SK-N-SH treated with all-trans-retinoic acid at 6 μM for 48 hours (cell line): Measurements from ENCODE around the gene LECT2.

Experiments
- ATAC-seq: fragments of 200-7000 bp; cut with Tn5 transposase; 3 replicates; pipeline ENCODE4 v1.9.1; 2020; ENCODE audit warnings: mild to moderate bottlenecking, moderate library complexity
- ARNTL ChIP-seq: fragments of 450-650 bp; formaldehyde crosslinking; IDR thresholded peaks from 2 replicates; pipeline ENCODE4 v1.5.0; 2020; ENCODE audit warnings: low read depth, mild to moderate bottlenecking, moderate library complexity, borderline replicate concordance
- CSDC2 ChIP-seq: fragments of 250-450 bp; sonication (Bioruptor Pico); IDR thresholded peaks from 2 replicates; pipeline ENCODE4 v1.5.0; 2020; ENCODE audit warnings: mild to moderate bottlenecking, moderate library complexity
- ESRRG ChIP-seq: fragments of 250-450 bp; sonication (Bioruptor Pico); IDR thresholded peaks from 2 replicates; pipeline ENCODE4 v1.6.1; 2021; ENCODE audit warnings: mild to moderate bottlenecking
- GLIS3 ChIP-seq: fragments of 250-450 bp; sonication (Bioruptor Pico); IDR thresholded peaks from 2 replicates; pipeline ENCODE4 v1.5.0; 2020; ENCODE audit warnings: mild to moderate bottlenecking, moderate library complexity
- ISL1 ChIP-seq: fragments of 250-450 bp; sonication (Bioruptor Pico); IDR thresholded peaks from 2 replicates; pipeline ENCODE4 v2.1.2; 2022; ENCODE audit warnings: mild to moderate bottlenecking, moderate library complexity
- OSR1 ChIP-seq: fragments of 250-450 bp; sonication (Bioruptor Pico); IDR thresholded peaks from 2 replicates; pipeline ENCODE4 v1.8.0; 2022; ENCODE audit warnings: moderate library complexity, mild to moderate bottlenecking, inconsistent platforms
- PPARA ChIP-seq: fragments of 250-450 bp; sonication (Bioruptor Pico); IDR thresholded peaks from 2 replicates; pipeline ENCODE4 v1.5.0; 2020; ENCODE audit warnings: mild to moderate bottlenecking, borderline replicate concordance
- RARB ChIP-seq: fragments of 250-450 bp; sonication (Bioruptor Pico); IDR thresholded peaks from 2 replicates; pipeline ENCODE4 v1.8.0; 2021; ENCODE audit warnings: mild to moderate bottlenecking, moderate library complexity
- SNAI2 ChIP-seq: fragments of 250-450 bp; sonication (Bioruptor Pico); IDR thresholded peaks from 2 replicates; pipeline ENCODE4 v1.5.0; 2020; ENCODE audit warnings: mild to moderate bottlenecking, moderate library complexity
- TCF4 ChIP-seq: fragments of 250-450 bp; sonication (Bioruptor Pico); IDR thresholded peaks from 2 replicates; pipeline ENCODE4 v1.8.0; 2021; ENCODE audit warnings: mild to moderate bottlenecking, moderate library complexity, borderline replicate concordance
- TOX ChIP-seq: fragments of 250-450 bp; sonication (Bioruptor Pico); IDR thresholded peaks from 2 replicates; pipeline ENCODE4 v1.8.0; 2021; ENCODE audit warnings: mild to moderate bottlenecking, moderate library complexity, borderline replicate concordance
- TSHZ2 ChIP-seq: fragments of 250-450 bp; sonication (Bioruptor Pico); IDR thresholded peaks from 2 replicates; pipeline ENCODE4 v1.5.0; 2020; ENCODE audit warnings: mild to moderate bottlenecking, moderate library complexity
- ZFP30 ChIP-seq: fragments of 450-650 bp; formaldehyde crosslinking; IDR thresholded peaks from 2 replicates; pipeline ENCODE4 v1.5.0; 2022; ENCODE audit warnings: mild to moderate bottlenecking, moderate library complexity
- ZNF565 ChIP-seq: fragments of 450-650 bp; formaldehyde crosslinking; conservative IDR thresholded peaks from 2 replicates; pipeline ENCODE4 v1.5.0; 2020; ENCODE audit warnings: low read depth, mild to moderate bottlenecking, moderate library complexity
- ZNF70 ChIP-seq: fragments of 450-650 bp; formaldehyde crosslinking; IDR thresholded peaks from 2 replicates; pipeline ENCODE4 v1.5.0; 2020; ENCODE audit warnings: mild to moderate bottlenecking, moderate library complexity
- ZNF8 ChIP-seq: fragments of 450-650 bp; formaldehyde crosslinking; IDR thresholded peaks from 2 replicates; pipeline ENCODE4 v1.5.0; 2020; ENCODE audit warnings: mild to moderate bottlenecking, moderate library complexity
- TF ChIP-seq, protein P1 (sequence below): fragments of 250-450 bp; sonication (Bioruptor Pico); IDR thresholded peaks from 2 replicates; pipeline ENCODE4 v1.8.0; 2021; ENCODE audit warnings: low read depth, mild to moderate bottlenecking, moderate library complexity, borderline replicate concordance
- TF ChIP-seq, protein P2 (sequence below): fragments of 250-450 bp; sonication (Bioruptor Pico); IDR thresholded peaks from 2 replicates; pipeline ENCODE4 v1.8.0; 2020; ENCODE audit warnings: mild to moderate bottlenecking, moderate library complexity, borderline replicate concordance
- TF ChIP-seq, protein P3 (sequence below): fragments of 250-450 bp; sonication (Bioruptor Pico); IDR thresholded peaks from 2 replicates; pipeline ENCODE4 v1.5.1; 2020; ENCODE audit warnings: low read depth, mild to moderate bottlenecking, moderate library complexity

LECT2 gene

DNA sequence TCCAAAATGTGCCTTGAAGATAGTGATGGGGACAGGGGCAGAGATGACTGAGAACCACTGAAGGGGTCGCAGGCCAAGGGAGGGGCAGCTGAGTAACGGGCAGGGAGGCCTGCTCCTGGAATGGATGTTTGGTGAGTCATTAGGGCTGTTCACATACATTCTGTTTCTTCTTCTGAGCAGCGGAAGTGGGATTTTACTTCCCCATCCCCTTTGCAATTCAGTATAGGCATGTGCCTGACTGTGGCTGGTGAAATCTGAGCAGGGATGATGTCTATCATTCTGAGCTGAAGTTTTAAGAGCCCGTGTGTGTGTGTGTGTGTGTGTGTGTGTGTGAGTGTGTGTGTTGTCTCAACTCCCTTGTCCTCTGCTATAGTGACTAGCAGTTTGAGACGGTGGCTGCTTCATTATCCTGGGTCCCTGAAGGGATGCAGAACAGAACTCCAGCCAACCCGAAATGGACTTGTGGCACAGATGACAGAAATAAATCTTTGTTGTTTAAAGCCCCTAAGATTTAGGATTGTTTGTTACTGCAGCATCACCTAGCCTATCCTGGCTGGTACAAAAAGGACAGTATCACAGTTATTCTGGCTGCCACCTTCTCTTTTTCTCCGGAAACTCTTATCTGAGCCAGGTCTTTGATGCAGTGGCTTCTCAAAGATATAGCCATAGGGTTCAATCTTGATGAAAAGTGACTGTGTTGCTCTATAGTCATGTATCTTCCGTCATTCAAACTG is 44.8 kb upstream of the LECT2 start (continued):
- no peak for TF ChIP-seq TCF4 (CRISPR knock-in tag)
- TF ChIP-seq, protein P1, sequence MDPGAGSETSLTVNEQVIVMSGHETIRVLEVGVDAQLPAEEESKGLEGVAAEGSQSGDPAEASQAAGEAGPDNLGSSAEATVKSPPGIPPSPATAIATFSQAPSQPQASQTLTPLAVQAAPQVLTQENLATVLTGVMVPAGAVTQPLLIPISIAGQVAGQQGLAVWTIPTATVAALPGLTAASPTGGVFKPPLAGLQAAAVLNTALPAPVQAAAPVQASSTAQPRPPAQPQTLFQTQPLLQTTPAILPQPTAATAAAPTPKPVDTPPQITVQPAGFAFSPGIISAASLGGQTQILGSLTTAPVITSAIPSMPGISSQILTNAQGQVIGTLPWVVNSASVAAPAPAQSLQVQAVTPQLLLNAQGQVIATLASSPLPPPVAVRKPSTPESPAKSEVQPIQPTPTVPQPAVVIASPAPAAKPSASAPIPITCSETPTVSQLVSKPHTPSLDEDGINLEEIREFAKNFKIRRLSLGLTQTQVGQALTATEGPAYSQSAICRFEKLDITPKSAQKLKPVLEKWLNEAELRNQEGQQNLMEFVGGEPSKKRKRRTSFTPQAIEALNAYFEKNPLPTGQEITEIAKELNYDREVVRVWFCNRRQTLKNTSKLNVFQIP (CRISPR knock-in tag) = no peak
- no peak for TF ChIP-seq ZNF565 (CRISPR knock-in tag)
- no peak for TF ChIP-seq SNAI2 (CRISPR knock-in tag)

- no peak for ATAC-seq
Measured at GRCh38 chr5:135998889-135999288, 44.1 kb upstream of the LECT2 start.

GRCh38 chr5:135997673-135998335 is 43.0 kb upstream of the LECT2 start:
- TF ChIP-seq ARNTL (no peak), ESRRG (CRISPR knock-in tag) (no peak), TCF4 (CRISPR knock-in tag) (no peak), TOX (no peak), ZNF565 (CRISPR knock-in tag) (no peak), CSDC2 (CRISPR knock-in tag) (no peak), ZFP30 (CRISPR knock-in tag) (no peak), TSHZ2 (CRISPR knock-in tag) (no peak), ZNF8 (CRISPR knock-in tag) (no peak), ISL1 (no peak), OSR1 (CRISPR knock-in tag) (no peak), SNAI2 (CRISPR knock-in tag) (no peak)
- TF ChIP-seq, protein P2, sequence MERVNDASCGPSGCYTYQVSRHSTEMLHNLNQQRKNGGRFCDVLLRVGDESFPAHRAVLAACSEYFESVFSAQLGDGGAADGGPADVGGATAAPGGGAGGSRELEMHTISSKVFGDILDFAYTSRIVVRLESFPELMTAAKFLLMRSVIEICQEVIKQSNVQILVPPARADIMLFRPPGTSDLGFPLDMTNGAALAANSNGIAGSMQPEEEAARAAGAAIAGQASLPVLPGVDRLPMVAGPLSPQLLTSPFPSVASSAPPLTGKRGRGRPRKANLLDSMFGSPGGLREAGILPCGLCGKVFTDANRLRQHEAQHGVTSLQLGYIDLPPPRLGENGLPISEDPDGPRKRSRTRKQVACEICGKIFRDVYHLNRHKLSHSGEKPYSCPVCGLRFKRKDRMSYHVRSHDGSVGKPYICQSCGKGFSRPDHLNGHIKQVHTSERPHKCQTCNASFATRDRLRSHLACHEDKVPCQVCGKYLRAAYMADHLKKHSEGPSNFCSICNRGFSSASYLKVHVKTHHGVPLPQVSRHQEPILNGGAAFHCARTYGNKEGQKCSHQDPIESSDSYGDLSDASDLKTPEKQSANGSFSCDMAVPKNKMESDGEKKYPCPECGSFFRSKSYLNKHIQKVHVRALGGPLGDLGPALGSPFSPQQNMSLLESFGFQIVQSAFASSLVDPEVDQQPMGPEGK = no peak
- TF ChIP-seq, protein P1 (CRISPR knock-in tag) = no peak
- TF ChIP-seq, protein P3, sequence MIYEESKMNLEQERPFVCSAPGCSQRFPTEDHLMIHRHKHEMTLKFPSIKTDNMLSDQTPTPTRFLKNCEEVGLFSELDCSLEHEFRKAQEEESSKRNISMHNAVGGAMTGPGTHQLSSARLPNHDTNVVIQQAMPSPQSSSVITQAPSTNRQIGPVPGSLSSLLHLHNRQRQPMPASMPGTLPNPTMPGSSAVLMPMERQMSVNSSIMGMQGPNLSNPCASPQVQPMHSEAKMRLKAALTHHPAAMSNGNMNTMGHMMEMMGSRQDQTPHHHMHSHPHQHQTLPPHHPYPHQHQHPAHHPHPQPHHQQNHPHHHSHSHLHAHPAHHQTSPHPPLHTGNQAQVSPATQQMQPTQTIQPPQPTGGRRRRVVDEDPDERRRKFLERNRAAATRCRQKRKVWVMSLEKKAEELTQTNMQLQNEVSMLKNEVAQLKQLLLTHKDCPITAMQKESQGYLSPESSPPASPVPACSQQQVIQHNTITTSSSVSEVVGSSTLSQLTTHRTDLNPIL (CRISPR knock-in tag) = no peak
- no peak for ATAC-seq

More at GRCh38 chr5:135998889-135999288, 44.1 kb upstream of the LECT2 start:
- TF ChIP-seq CSDC2 (CRISPR knock-in tag) (no peak), ZNF8 (CRISPR knock-in tag) (no peak), ISL1 (no peak), ZNF565 (CRISPR knock-in tag) (no peak), ZNF70 (CRISPR knock-in tag) (no peak)

DNA sequence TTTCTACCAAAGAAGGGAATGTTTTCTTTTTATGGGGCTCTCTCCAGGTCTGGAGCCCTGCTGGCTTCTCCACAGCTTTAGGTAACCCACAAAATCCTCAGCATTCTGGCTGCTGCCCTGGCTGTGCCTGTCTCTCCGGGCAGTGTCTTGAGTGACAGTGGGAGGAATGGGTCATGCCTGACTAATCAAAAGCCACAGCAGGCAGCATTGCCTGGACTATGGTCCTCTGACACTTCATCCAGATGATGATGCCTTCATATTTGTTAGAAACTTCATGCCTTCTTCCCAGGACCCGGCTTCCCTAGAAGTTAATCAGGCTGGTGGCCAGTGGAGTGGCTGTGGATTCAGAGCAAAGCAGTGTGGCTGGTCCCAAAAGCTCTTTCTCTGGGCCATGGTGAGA is 41.8 kb upstream of the LECT2 start:
- no peak for ATAC-seq
- TF ChIP-seq CSDC2 (CRISPR knock-in tag) (no peak), TCF4 (CRISPR knock-in tag) (no peak), PPARA (CRISPR knock-in tag) (no peak), ZNF565 (CRISPR knock-in tag) (no peak), SNAI2 (CRISPR knock-in tag) (no peak), ZNF70 (CRISPR knock-in tag) (no peak), OSR1 (CRISPR knock-in tag) (no peak), RARB (CRISPR knock-in tag) (no peak), GLIS3 (CRISPR knock-in tag) (no peak), ARNTL (no peak)
- TF ChIP-seq, protein P2 = no peak
